ENCODE measurements around the gene SDHB. TPM values are rescaled to one million over a fixed set of nuclear protein-coding genes. Genes with fewer than 3 reads are reported as not detected.

SDHB gene
- total RNA-seq, 1 donor from 2014 or later = 156 TPM

DNA sequence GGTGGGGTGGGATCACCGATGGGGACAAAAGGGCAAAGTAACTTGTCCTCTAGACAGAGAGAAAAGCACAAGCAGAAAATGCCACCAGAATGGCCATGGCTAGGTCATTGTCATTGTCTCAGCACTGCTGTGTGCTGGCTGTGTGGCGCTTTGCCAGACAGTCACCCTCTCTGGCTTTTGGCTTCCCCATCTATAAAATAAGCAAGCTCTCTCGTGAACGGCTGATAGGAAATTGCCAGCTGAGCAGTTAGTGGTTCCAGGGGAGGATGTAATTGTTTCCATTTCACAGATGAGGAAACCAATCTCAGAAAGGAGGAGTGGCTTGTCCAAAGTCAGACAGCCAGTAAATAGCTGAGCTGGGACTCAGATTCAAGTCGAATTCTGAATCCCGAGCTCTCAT is 32.9 kb upstream of the SDHB start:
- intact Hi-C loops (cut with micrococcal nuclease) = no loop called here
- no peaks in the 10 kb centered on the region for H3K27me3 Mint-ChIP-seq
- DNase-seq = no peak
- H3K36me3 Mint-ChIP-seq (ENCODE audit: low read depth) = no peaks in the 10 kb centered on the region
- H3K4me3 Mint-ChIP-seq = no peak overlapping the region
- no peaks in the 10 kb centered on the region for H3K9me3 Mint-ChIP-seq
- H3K27ac Mint-ChIP-seq = no peak overlapping the region
- H3K4me1 Mint-ChIP-seq = no peaks in the 10 kb centered on the region

DNA sequence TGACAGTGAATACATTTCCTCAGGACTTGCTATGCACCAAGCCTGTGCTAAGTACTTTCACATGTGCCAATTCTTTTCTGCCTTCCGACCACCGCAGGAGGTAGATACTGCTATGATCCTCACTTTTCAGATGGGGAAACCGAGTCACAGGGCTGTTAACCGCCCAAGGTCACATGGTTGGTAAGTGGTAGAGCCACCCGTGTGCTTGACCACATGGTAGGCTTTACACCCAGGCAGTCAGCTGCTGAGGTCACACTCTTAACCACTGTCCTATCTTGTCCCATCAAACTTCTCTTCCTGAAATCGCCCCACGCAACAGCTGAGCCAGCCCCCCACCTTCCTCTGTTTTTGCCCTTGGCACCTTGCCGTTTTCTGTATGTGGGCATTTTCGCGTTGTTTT is 31.0 kb upstream of the SDHB start:
- Mint-ChIP-seq H3K4me1 (no peaks in the 10 kb centered on the region), H3K36me3 (ENCODE audit: low read depth) (no peaks in the 10 kb centered on the region), H3K27me3 (no peaks in the 10 kb centered on the region), H3K9me3 (no peaks in the 10 kb centered on the region), H3K27ac (no peak overlapping the region), H3K4me3 (no peak overlapping the region)
- intact Hi-C loops (cut with micrococcal nuclease) = no loop called here
- DNase-seq = no peak

DNA sequence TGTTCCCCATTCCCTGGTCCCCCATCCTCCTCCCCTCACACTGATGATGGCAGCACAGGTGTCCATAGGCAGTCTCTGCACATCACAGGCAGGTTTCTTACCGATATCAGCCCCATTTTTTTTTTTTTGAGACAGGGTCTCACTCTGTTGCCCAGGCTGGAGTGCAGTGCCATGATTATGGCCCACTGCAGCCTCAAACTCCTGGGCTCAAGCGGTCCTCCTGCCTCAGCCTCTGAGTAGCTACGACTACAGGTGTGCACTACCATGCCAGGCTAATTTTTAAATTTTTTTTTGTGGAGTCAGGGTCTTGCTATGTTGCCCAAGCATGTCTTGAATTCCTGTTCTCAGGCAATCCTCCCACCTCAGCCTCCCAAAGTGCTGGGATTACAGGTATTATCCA is 28.9 kb upstream of the SDHB start:
- no peak for DNase-seq
- intact Hi-C loops (cut with micrococcal nuclease) = no loop called here
- no peaks in the 10 kb centered on the region for H3K36me3 Mint-ChIP-seq (ENCODE audit: low read depth)
- H3K4me3 Mint-ChIP-seq = no peak overlapping the region
- no peaks in the 10 kb centered on the region for H3K9me3 Mint-ChIP-seq
- H3K27ac Mint-ChIP-seq = no peak overlapping the region
- no peaks in the 10 kb centered on the region for H3K4me1 Mint-ChIP-seq
- no peaks in the 10 kb centered on the region for H3K27me3 Mint-ChIP-seq

DNA sequence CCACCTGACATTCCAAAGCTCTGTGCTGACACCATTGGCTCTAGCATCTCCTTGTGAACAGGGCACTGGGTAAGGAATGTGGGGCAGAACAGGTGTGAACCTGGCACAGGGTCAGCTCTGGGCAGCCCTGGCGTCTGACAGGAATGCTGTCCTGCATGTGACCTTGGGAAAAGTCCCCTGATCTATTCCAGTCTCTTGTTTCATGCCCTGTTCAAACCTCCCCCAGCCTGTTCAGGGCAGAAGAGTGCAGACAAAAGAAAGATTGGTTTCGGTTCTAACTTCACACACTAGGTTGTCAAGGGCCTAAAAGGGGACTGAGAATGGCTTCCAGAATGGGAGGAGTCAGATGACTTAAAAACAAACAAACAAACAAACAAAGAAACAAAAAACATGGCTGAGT is 27.6 kb upstream of the SDHB start:
- no peaks in the 10 kb centered on the region for H3K4me1 Mint-ChIP-seq
- no peaks in the 10 kb centered on the region for H3K9me3 Mint-ChIP-seq
- H3K27ac Mint-ChIP-seq = no peak overlapping the region
- no peak for DNase-seq
- intact Hi-C loops (cut with micrococcal nuclease) = no loop called here
- no peaks in the 10 kb centered on the region for H3K27me3 Mint-ChIP-seq
- no peaks in the 10 kb centered on the region for H3K36me3 Mint-ChIP-seq (ENCODE audit: low read depth)
- no peak overlapping the region for H3K4me3 Mint-ChIP-seq

DNA sequence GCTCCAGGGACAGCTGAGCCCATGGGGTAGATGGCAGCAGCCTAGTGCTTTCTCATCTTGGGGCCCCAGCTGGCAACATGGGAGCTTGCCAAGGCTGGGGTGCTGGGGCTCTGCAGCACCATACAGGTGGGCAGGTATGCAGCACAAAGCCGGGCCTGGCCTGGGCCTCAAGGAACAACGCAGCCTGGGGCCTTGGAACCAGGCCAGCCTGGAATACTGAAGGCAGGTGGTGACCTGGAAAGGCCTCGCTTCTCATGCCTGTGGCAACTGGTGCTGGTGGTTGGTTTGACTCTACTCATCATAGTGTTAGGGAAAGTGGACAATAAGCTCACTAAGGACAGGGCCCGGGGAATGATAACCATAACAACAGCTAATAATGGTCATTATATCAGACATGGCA is 27.0 kb upstream of the SDHB start:
- Mint-ChIP-seq H3K4me3 (no peak overlapping the region), H3K4me1 (no peaks in the 10 kb centered on the region), H3K27me3 (no peaks in the 10 kb centered on the region), H3K27ac (no peak overlapping the region), H3K9me3 (no peaks in the 10 kb centered on the region), H3K36me3 (ENCODE audit: low read depth) (no peaks in the 10 kb centered on the region)
- no peak for DNase-seq
- intact Hi-C loops (cut with micrococcal nuclease) = no loop called here

- intact Hi-C loops (cut with micrococcal nuclease) = no loop called here
- Mint-ChIP-seq H3K36me3 (ENCODE audit: low read depth) (no peaks in the 10 kb centered on the region), H3K27me3 (no peaks in the 10 kb centered on the region), H3K9me3 (no peaks in the 10 kb centered on the region), H3K27ac (no peak overlapping the region), H3K4me1 (peaks cover 4% of the 10 kb centered on the region), H3K4me3 (no peak overlapping the region)
- no peak for DNase-seq
Measured at GRCh38 chr1:17080085-17080759, 26.4 kb upstream of the SDHB start.

GRCh38 chr1:17078991-17079868 is 25.4 kb upstream of the SDHB start:
- Mint-ChIP-seq H3K27ac (no peak overlapping the region), H3K27me3 (no peaks in the 10 kb centered on the region), H3K4me1 (peaks cover 4% of the 10 kb centered on the region), H3K4me3 (no peak overlapping the region), H3K36me3 (ENCODE audit: low read depth) (no peaks in the 10 kb centered on the region), H3K9me3 (no peaks in the 10 kb centered on the region)
- no peak for DNase-seq
- intact Hi-C loops (cut with micrococcal nuclease) = no loop called here

DNA sequence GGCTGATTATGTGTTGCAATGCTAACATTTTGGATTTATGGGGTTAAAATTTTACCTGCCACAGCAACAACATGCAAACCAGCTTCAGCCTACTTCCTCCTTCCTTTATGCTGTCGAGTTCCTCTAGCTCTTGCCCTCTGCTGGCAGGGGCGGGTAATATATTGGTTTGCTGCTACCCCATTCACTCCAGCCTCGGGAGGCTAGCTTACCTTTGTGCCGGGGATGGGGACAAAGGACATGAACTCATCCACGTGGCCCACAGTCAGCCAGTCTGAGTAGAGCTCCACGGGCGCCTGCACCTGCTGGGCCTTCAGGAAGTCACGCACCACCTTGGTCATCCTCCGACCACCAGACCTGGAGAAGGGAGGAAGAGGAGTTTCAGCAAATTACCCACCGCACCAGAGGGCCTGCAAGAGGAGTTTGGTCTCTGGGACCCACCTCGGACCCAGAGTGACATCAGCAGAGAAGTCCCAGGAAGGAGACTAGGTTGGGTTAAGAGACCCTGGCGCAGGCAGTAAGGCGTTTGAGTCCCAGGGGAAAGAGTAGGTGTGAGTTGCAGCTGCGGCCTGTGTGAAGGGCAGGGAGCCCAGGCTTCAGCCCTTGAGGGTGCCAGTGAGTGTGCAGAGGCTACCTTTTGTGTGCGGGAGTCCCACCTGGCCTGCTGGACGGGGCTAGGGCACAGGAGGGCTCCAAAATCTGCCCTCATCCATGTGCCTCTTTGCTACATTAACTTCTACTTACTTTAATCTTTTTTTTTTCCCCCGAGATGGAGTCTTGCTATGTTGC is 21.8 kb upstream of the SDHB start:
- Mint-ChIP-seq H3K4me3 (no peak overlapping the region), H3K27ac (no peak overlapping the region), H3K36me3 (ENCODE audit: low read depth) (no peaks in the 10 kb centered on the region), H3K27me3 (no peaks in the 10 kb centered on the region), H3K4me1 (peaks cover 4% of the 10 kb centered on the region), H3K9me3 (no peaks in the 10 kb centered on the region)
- DNase-seq = peak; percentile 79
- intact Hi-C loops (cut with micrococcal nuclease) = no loop called here

- Mint-ChIP-seq H3K27me3 (no peaks in the 10 kb centered on the region), H3K4me1 (peaks cover 4% of the 10 kb centered on the region), H3K4me3 (no peak overlapping the region), H3K9me3 (no peaks in the 10 kb centered on the region), H3K36me3 (ENCODE audit: low read depth) (no peaks in the 10 kb centered on the region), H3K27ac (no peak overlapping the region)
- DNase-seq = no peak
- intact Hi-C loops (cut with micrococcal nuclease) = no loop called here
Measured at GRCh38 chr1:17071794-17072193, 18.0 kb upstream of the SDHB start.

GRCh38 chr1:17070163-17070525 is 16.3 kb upstream of the SDHB start:
- H3K27me3 Mint-ChIP-seq = no peaks in the 10 kb centered on the region
- intact Hi-C loops (cut with micrococcal nuclease) = no loop called here
- H3K36me3 Mint-ChIP-seq (ENCODE audit: low read depth) = no peaks in the 10 kb centered on the region
- no peak overlapping the region for H3K27ac Mint-ChIP-seq
- H3K4me1 Mint-ChIP-seq = no peaks in the 10 kb centered on the region
- no peak for DNase-seq
- H3K9me3 Mint-ChIP-seq = no peaks in the 10 kb centered on the region
- no peak overlapping the region for H3K4me3 Mint-ChIP-seq

DNA sequence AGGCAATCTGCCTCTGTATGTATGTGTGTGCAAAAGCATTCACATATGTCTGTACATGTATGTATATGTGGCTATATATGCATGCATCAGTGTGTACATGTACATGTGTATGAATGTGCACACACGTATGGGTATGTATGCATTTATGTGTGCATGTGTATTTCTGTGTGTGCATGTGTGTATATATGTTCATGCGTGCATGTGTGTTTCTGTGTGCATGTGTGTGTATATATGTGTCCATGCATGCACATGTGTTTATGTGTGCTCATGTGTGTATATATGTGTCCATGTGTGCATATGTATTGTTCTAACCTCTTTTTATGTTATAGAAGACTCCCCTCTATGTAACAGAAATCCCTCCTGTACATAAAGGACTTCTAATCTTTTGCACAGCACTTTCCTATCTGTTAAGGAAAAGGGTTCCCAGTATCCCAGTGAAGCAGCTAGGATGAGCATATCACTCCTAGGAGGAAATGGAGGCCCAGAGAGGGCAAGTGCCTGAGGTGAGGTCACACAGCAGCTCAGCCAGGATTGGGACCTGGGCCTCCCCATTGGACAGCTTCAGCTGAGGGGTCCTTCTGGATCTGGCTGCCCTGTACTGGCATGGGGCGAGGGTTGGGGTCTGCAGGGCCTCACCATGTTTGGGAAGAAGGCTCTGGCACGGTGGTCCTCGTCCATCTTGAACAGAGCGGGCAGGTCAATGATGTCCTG is 15.8 kb upstream of the SDHB start:
- Mint-ChIP-seq H3K27ac (no peak overlapping the region), H3K36me3 (ENCODE audit: low read depth) (no peaks in the 10 kb centered on the region), H3K4me3 (no peak overlapping the region), H3K9me3 (no peaks in the 10 kb centered on the region), H3K4me1 (no peaks in the 10 kb centered on the region), H3K27me3 (no peaks in the 10 kb centered on the region)
- intact Hi-C loops (cut with micrococcal nuclease) = no loop called here
- no peak for DNase-seq

- no peaks in the 10 kb centered on the region for H3K9me3 Mint-ChIP-seq
- H3K36me3 Mint-ChIP-seq (ENCODE audit: low read depth) = no peaks in the 10 kb centered on the region
- H3K27me3 Mint-ChIP-seq = no peaks in the 10 kb centered on the region
- intact Hi-C loops (cut with micrococcal nuclease) = no loop called here
- no peak overlapping the region for H3K27ac Mint-ChIP-seq
- DNase-seq = no peak
- H3K4me1 Mint-ChIP-seq = no peaks in the 10 kb centered on the region
- no peak overlapping the region for H3K4me3 Mint-ChIP-seq
Measured at GRCh38 chr1:17068789-17069188, 15.0 kb upstream of the SDHB start.

DNA sequence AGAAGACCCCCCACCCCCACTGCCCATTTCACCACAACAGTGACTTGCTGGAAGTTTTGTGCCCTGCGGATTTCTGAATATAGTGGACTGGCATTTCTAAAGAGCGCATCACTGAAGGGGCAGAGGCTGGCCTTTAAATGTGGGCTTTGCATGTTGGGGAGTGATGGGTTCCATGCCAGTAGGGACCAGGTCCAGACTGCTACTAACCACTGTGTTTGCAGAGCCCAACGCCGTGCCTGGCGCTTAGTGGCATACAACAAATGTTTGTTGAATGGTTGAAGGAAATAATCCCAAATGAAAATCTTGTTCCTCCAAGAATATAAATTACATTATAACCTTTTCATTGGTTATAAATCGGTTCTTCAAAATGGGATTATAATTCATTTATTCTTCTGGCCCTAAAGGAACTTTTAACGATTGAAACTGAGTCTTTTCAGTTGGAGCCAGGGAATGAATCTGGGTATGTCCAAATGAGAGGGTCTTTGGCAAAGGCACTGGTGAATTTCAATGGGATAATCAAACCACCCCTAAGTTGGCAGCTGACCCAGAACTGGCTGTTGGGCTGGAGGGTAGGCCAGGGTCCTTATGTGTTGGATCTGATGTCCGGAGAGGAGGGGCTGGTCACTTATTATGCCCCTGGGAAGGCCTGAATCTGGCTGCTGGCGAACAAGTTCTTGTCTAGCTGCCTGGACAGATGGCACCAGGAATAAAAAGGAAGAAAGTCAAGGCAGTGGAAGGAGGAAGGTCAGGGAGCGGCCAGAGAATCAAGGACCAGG is 13.8 kb upstream of the SDHB start:
- no peaks in the 10 kb centered on the region for H3K27me3 Mint-ChIP-seq
- H3K4me1 Mint-ChIP-seq = peaks cover 4% of the 10 kb centered on the region
- no peaks in the 10 kb centered on the region for H3K36me3 Mint-ChIP-seq (ENCODE audit: low read depth)
- intact Hi-C loops (cut with micrococcal nuclease) = no loop called here
- DNase-seq = no peak
- H3K4me3 Mint-ChIP-seq = no peak overlapping the region
- H3K9me3 Mint-ChIP-seq = no peaks in the 10 kb centered on the region
- no peak overlapping the region for H3K27ac Mint-ChIP-seq
